ENCODE data around the gene HOXA4. TPM values are rescaled to one million over a fixed set of nuclear protein-coding genes. Genes with fewer than 3 reads are reported as not detected.
A peak's percentile ranks its signal among the peaks of the same experiment; 100 is the strongest.

HOXA4 gene
- total RNA-seq, 4 donors from 2014 or later, result 0.14 to 7.7 (median 0.26) TPM; not detected in 1

DNA sequence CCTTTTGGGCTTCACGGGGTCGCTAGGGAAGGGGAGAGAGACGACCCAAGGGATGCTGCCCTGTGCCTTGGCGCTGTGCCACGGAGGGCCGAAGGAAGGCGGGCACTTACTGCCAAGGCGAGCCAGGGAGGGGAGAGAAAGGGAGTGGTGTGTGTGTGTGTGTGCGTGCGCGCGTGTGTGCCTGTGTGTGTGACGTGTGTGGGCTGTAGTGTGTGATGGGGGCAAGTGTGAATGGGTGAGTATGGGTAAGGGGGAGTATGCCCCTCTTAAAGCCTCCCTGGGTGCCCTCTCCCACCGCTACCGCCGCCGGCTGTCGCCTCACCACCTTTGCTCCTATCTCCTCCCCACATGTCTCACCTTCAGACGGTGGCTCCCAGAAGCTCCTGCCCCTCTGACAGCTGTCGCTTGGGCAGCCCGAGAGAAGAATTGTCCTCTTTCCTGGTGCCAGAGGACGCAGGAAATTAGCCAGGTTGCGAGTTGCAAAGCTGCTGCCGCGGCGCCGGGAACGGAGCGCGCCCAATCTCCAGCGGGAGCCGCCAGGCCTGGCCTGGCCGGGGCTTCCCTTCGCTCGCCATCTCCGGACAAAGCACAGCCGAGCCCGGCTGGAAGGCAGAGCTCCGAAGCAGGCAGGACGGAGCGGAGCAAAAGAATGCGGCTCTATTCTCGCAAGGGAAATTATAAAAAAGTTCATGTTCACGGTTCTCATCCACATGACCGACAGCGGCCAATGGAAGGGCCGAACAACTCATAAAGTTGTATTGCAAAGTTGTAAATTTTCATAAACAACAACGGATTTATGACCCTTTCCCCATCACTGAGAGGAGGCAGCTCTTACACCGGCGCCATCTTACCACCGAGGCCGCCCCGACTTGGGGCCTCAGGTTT lies 21.6 kb upstream of the HOXA4 start, which contains the start of gene HOXA3:
HOXA3 (minus strand) TSS at position 653 of the 885 bp plus-strand sequence. CDS start 41,943 bp downstream, outside the sequence.
- intact Hi-C loops (cut with DNase I; ENCODE audit: low total_unique reads), result no loop called here
- H3K4me1 ChIP-seq, result peaks cover 0 to 4% of the 10 kb centered on the region in 2 donors
- no peaks in the 10 kb centered on the region for H3K36me3 ChIP-seq
- H3K4me3 ChIP-seq, result peak within 1 kb of the TSS; percentile 59 to 67
- H3K27me3 ChIP-seq, result no peaks in the 10 kb centered on the region
- peak within 1 kb of the TSS; percentile 96 for H3K27ac ChIP-seq
- H3K9me3 ChIP-seq, result no peaks in the 10 kb centered on the region
- TF ChIP-seq POLR2A (IDR thresholded peaks at IDR 0.05), result peak; percentile 72 to 75
- TF ChIP-seq, protein P1, sequence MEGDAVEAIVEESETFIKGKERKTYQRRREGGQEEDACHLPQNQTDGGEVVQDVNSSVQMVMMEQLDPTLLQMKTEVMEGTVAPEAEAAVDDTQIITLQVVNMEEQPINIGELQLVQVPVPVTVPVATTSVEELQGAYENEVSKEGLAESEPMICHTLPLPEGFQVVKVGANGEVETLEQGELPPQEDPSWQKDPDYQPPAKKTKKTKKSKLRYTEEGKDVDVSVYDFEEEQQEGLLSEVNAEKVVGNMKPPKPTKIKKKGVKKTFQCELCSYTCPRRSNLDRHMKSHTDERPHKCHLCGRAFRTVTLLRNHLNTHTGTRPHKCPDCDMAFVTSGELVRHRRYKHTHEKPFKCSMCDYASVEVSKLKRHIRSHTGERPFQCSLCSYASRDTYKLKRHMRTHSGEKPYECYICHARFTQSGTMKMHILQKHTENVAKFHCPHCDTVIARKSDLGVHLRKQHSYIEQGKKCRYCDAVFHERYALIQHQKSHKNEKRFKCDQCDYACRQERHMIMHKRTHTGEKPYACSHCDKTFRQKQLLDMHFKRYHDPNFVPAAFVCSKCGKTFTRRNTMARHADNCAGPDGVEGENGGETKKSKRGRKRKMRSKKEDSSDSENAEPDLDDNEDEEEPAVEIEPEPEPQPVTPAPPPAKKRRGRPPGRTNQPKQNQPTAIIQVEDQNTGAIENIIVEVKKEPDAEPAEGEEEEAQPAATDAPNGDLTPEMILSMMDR (IDR thresholded peaks at IDR 0.05), result no peak
- DNase-seq, result peak; percentile 72 to 87

DNA sequence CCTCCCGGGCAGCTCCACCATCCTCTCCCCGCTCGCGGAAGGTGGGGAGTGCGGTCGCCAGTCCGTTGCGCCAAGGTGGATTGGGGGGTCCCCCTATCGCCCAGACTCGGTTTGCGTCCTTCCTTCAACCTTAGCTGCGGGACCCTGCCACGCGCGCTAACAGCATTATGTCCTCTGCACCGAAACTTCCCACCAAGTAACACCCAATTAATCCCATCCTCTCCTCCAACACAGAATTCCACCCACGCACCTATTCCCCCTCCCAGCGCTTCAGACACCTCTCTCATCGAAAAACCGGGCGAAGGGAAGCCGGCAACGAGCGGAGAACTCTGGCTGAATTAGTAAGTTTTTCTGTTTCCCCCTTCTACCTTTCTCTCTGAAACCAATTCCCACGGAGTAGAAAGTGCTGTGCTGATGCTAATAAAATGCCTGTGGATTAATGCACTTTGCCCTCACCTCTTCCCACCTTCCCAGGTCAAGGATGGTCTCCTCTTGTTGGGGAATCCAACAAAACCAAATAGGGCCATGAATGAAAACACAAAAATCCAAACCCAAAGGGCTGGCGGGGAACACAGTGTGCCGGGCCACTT lies 20.9 kb upstream of the HOXA4 start:
- Histone ChIP-seq H3K4me3 (peak overlapping the region; percentile 59 to 67), H3K36me3 (no peaks in the 10 kb centered on the region), H3K27me3 (no peaks in the 10 kb centered on the region), H3K9me3 (no peaks in the 10 kb centered on the region), H3K27ac (peak overlapping the region; percentile 96), H3K4me1 (peaks cover 0 to 4% of the 10 kb centered on the region in 2 donors)
- peak; percentile 53 to 58 for DNase-seq
- intact Hi-C loops (cut with DNase I; ENCODE audit: low total_unique reads), result no loop called here
- no peak for TF ChIP-seq POLR2A (IDR thresholded peaks at IDR 0.05)
- TF ChIP-seq, protein P1 (IDR thresholded peaks at IDR 0.05), result no peak

DNA sequence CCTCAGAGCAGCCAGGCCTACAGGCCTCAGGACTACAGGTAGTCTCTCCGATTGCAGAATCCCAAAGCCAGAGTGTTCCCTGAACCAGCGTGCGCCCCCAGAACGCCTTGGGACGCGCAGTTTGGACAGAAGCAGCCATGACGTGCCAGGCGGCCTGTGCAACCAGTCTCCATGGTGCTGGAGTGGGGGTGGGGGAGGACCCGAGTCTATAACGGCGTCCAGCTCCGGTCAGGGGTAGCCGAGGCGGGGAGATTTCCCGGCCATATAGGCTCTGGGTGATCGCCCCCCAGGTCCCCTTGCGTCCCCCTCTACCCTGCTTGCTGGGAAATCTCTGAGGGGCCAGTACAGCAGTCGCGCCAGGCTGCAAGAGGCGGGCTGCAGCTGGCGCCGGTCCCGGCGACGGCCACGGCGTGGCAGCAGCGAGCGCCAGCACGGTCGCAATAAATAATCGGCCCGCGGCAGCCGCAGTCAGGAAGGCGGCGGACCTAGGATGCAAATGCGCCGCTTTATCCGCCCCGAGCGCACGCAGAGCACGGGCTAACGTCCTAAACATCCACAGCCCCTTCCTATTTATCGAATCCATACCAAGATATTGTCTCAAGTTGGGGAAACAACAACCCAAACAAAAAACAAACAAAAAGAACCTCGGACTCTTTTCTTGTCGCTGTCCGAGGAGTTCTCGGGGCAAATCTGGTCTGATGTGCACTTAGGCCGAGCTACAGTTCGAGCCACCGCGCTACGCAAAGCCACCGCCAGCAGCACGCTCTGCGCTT lies 20.2 kb upstream of the HOXA4 start:
- TF ChIP-seq, protein P1 (IDR thresholded peaks at IDR 0.05), result peak; percentile 78 to 90 (median 82)
- TF ChIP-seq POLR2A (IDR thresholded peaks at IDR 0.05), result peak; percentile 78 to 82
- Histone ChIP-seq H3K9me3 (no peaks in the 10 kb centered on the region), H3K27me3 (no peaks in the 10 kb centered on the region), H3K4me3 (peak overlapping the region; percentile 59 to 67), H3K36me3 (no peaks in the 10 kb centered on the region), H3K27ac (peak overlapping the region; percentile 96), H3K4me1 (peaks cover 0 to 4% of the 10 kb centered on the region in 2 donors)
- DNase-seq, result peak; percentile 77 to 85
- intact Hi-C loops (cut with DNase I; ENCODE audit: low total_unique reads), result no loop called here

DNA sequence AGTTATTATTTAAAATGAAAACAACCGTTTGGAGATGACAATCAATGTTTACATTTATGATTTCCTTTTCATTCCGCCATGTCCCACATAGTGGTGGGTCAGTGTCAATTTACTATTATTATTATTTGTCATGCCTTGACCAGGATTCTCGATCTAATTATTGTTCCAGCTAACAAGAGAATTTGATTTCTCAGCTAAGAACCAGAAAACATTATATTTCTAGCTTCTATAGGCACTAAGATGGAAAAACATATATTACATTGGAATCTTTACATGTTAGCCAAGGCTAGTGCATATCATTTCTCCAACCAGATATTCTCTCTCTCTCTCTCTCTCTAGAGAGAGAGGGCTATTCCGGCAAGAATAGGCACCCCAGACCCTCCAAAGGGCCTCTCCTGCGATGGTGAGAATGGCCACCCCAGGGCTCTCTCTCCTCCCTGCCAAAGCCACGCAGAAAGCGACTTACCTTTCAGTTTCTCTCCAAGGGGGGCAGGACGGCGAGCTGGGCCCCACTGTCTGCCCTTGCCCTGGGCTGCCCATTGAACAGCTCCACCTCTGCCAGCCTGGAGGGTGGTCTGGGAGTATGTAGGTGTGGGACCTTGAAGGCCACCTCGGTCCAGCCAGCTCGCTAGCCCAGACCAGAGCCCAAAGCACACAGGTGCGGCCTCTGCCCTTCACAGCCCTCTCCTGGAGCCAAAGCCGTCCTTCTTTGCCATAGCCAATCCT lies 19.4 kb upstream of the HOXA4 start:
- Histone ChIP-seq H3K36me3 (no peaks in the 10 kb centered on the region), H3K4me3 (peak overlapping the region; percentile 59 to 67), H3K4me1 (no peaks in the 10 kb centered on the region), H3K27ac (peak overlapping the region; percentile 96), H3K27me3 (no peaks in the 10 kb centered on the region), H3K9me3 (no peaks in the 10 kb centered on the region)
- intact Hi-C loops (cut with DNase I; ENCODE audit: low total_unique reads), result loop anchor here (10.0 kb wide), 1 partner anchor 55 kb away; the partner anchor contains the start of gene HOXA1
- no peak for TF ChIP-seq POLR2A (IDR thresholded peaks at IDR 0.05)
- TF ChIP-seq, protein P1 (IDR thresholded peaks at IDR 0.05), result no peak
- DNase-seq, result peak; percentile 23 to 39
